Body of pancreas (tissue), 4 donors: ENCODE data around the gene FHOD3. TPM values are rescaled to one million over a fixed set of nuclear protein-coding genes. Genes with fewer than 3 reads are reported as not detected.

Source experiments
- ATAC-seq: fragments of 150-250 bp; one replicate; pipeline ENCODE4 v1.9.1; 2016
- DNase-seq, 4 donors: peaks; one replicate each; pipeline ENCODE4 v3.0.0-alpha.2; 2019
- H3K27ac ChIP-seq, 4 donors: fragments of 200-600 bp; sonication (generic); 1 replicate in 3 of 4; 2 replicates in 1 of 4; pipeline versions ENCODE4 v1.5.1 to v1.6.1; 2016 to 2019; ENCODE audit warnings: mild to moderate bottlenecking in 1 of 4, mixed read lengths in 1 of 4, moderate library complexity in 1 of 4
- H3K27me3 ChIP-seq, 2 donors: fragments of 200-600 bp; sonication (generic); one replicate each; pipeline ENCODE4 v1.6.0; 2016; ENCODE audit warnings: mild to moderate bottlenecking in 1 of 2
- H3K36me3 ChIP-seq, 2 donors: fragments of 200-600 bp; sonication (generic); replicated peaks in 1 of 2; 2 replicates each; pipeline ENCODE4 v1.5.1; 2016; ENCODE audit warnings: low read depth in 2 of 2; ENCODE audit not compliant: insufficient read depth in 1 of 2
- H3K4me1 ChIP-seq: fragments of 200-600 bp; sonication (generic); one replicate; pipeline ENCODE4 v1.6.0; 2016
- H3K4me3 ChIP-seq, 2 donors: fragments of 200-600 bp; sonication (generic); 1 replicate in 1 of 2; 2 replicates in 1 of 2; pipeline ENCODE4 v1.5.1; 2016 to 2019
- H3K9me3 ChIP-seq, 3 donors: fragments of 200-600 bp; sonication (generic); 1 replicate in 2 of 3; 2 replicates in 1 of 3; pipeline ENCODE4 v1.5.1; 2016
- POLR2A ChIP-seq, 3 donors: fragments of 450-650 bp; IDR thresholded peaks; one replicate each; pipeline ENCODE4 v1.6.1; 2016; ENCODE audit warnings: antibody characterized with exemption in 3 of 3, mild to moderate bottlenecking in 2 of 3
- WGBS, 2 donors: methylation state at CpG; one replicate each; pipeline ENCODE4 v1.1.5; 2017; 5-methylcytosine and 5-hydroxymethylcytosine counted together
- intact Hi-C: fragments of 100-400 bp; cut with DNase I; formaldehyde crosslinking; loops from one replicate; pipeline ENCODE4 v1.15.1; 2023
- total RNA-seq, 2 donors: library from RNA; depleted of rRNA; stranded (reverse); fragments of >200 nt; gene quantifications; one replicate each; pipeline ENCODE4 v1.1.0, GENCODE V29; 2016
- TF ChIP-seq, protein P1 (sequence below), 7 experiments: fragments of 450-650 bp in 4 of 7; fragments of 200-600 bp in 3 of 7; sonication (generic) in 3 of 7; IDR thresholded peaks; one replicate each; pipeline ENCODE4 v1.5.1; 2016 to 2019; ENCODE audit warnings: antibody characterized with exemption in 7 of 7

The FHOD3 gene
- total RNA-seq, 2 donors from 2014 or later, result 0.52 to 2.0 TPM

DNA sequence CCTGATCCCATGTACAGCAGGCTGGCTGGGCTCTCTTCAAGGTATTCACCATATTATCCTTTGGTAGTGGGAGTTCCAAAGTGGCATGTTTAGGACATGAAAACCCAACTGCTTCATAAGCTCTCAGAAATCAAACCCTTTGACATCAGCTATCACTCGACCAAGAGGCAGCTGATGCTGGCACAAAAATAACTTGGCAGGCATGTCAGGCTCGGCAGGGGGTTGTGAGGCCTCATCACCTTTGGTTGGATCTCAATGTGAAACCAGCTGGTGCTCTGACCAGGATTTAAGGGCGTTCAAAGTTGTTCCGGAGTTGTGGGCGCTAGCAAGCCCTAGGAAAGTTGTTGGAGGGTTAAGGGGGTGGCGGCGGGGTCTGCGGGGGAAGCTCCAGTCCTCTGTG is 171.9 kb downstream of the FHOD3 start:
- peaks cover 46% of the 10 kb centered on the region for H3K4me1 ChIP-seq
- H3K27ac ChIP-seq, result no peak overlapping the region
- TF ChIP-seq POLR2A (IDR thresholded peaks at IDR 0.05), result no peak
- TF ChIP-seq, protein P1, sequence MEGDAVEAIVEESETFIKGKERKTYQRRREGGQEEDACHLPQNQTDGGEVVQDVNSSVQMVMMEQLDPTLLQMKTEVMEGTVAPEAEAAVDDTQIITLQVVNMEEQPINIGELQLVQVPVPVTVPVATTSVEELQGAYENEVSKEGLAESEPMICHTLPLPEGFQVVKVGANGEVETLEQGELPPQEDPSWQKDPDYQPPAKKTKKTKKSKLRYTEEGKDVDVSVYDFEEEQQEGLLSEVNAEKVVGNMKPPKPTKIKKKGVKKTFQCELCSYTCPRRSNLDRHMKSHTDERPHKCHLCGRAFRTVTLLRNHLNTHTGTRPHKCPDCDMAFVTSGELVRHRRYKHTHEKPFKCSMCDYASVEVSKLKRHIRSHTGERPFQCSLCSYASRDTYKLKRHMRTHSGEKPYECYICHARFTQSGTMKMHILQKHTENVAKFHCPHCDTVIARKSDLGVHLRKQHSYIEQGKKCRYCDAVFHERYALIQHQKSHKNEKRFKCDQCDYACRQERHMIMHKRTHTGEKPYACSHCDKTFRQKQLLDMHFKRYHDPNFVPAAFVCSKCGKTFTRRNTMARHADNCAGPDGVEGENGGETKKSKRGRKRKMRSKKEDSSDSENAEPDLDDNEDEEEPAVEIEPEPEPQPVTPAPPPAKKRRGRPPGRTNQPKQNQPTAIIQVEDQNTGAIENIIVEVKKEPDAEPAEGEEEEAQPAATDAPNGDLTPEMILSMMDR (IDR thresholded peaks at IDR 0.05), result no peak
- no peak overlapping the region for H3K4me3 ChIP-seq
- no peaks in the 10 kb centered on the region for H3K9me3 ChIP-seq
- intact Hi-C loops, result no loop called here
- DNase-seq, result no peak
- WGBS, 2 donors, result 73 to 79% methylated on average over 8 of the region's 8 CpGs
- no peak for ATAC-seq
- no peaks in the 10 kb centered on the region for H3K27me3 ChIP-seq
- H3K36me3 ChIP-seq, result no peaks in the 10 kb centered on the region

DNA sequence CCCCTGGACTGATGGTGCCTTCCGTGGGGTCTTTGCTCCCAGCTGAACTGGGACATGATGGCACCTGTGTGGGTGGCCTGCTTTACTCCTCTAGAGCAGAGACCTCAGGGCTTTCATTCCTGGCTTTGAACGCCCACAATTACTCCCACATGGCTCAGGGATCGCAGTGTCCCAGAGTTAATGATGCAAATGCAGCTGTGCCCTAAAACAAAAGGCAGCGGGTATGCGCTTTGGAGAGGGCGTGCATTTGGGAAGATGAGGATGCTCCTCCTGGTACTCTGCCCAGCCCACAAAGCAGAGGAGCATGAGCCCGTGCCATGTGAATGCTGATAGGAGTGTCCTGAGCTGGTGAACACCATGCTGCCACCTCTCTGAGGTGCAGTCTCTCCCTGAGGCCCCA is 173.4 kb downstream of the FHOD3 start:
- WGBS, 2 donors, result 90 to 100% methylated on average over 7 of the region's 7 CpGs
- intact Hi-C loops, result no loop called here
- Histone ChIP-seq H3K27ac (no peak overlapping the region), H3K36me3 (no peaks in the 10 kb centered on the region), H3K4me3 (no peak overlapping the region), H3K27me3 (no peaks in the 10 kb centered on the region), H3K4me1 (peaks cover 38% of the 10 kb centered on the region), H3K9me3 (no peaks in the 10 kb centered on the region)
- no peak for DNase-seq
- TF ChIP-seq, protein P1 (IDR thresholded peaks at IDR 0.05), result no peak
- no peak for TF ChIP-seq POLR2A (IDR thresholded peaks at IDR 0.05)
- no peak for ATAC-seq

DNA sequence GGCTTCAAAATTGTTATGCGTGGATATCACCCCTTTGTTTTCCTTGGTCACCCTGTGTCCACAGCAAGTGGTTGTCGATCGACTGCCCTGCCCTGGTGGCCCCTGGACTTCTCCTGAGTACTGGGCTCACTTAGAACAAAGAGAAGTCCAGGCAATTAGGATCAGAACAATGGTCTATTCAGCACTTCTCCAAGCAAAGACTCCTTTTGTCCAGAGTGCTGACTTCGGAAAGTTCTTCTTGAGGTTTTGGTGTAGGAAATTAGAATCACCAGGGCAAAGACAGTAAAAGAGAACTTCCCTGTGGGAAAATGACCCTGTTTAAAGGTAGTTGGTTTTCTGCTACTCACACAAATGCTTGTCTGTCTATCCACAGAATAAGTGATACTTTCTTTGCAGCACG is 173.9 kb downstream of the FHOD3 start:
- ATAC-seq (no peak), DNase-seq (no peak)
- peaks cover 33% of the 10 kb centered on the region for H3K4me1 ChIP-seq
- intact Hi-C loops, result no loop called here
- H3K9me3 ChIP-seq, result no peaks in the 10 kb centered on the region
- H3K27me3 ChIP-seq, result no peaks in the 10 kb centered on the region
- no peak overlapping the region for H3K27ac ChIP-seq
- H3K4me3 ChIP-seq, result no peak overlapping the region
- 79 to 84% methylated on average over 5 of the region's 5 CpGs for WGBS, 2 donors
- no peak for TF ChIP-seq POLR2A (IDR thresholded peaks at IDR 0.05)
- TF ChIP-seq, protein P1 (IDR thresholded peaks at IDR 0.05), result no peak
- H3K36me3 ChIP-seq, result no peaks in the 10 kb centered on the region

DNA sequence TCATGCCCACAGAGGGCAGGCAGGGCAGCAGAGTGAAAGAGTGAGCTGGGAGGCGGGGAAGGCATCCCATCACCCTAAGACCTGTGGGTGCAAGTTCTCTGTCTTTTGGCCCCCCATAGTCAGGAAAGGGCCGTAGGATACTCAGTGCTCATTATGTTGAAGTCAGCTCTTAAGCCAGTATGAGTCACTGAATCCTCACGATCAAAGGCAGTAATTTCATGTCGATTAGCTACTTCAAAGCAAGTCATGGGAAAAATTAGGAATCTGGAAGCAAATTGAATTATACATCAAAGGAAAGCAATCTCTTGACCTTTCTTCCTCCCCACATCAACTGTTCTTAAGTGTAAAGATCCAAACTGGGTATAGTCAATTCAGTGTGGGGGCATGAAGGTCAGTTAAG is 178.9 kb downstream of the FHOD3 start:
- intact Hi-C loops, result no loop called here
- Histone ChIP-seq H3K27me3 (no peaks in the 10 kb centered on the region), H3K36me3 (no peaks in the 10 kb centered on the region), H3K4me3 (no peak overlapping the region), H3K4me1 (no peaks in the 10 kb centered on the region), H3K27ac (no peak overlapping the region), H3K9me3 (no peaks in the 10 kb centered on the region)
- TF ChIP-seq, protein P1 (IDR thresholded peaks at IDR 0.05), result no peak
- TF ChIP-seq POLR2A (IDR thresholded peaks at IDR 0.05), result no peak
- no peak for DNase-seq
- no peak for ATAC-seq
- 83 to 94% methylated on average over 4 of the region's 4 CpGs for WGBS, 2 donors

DNA sequence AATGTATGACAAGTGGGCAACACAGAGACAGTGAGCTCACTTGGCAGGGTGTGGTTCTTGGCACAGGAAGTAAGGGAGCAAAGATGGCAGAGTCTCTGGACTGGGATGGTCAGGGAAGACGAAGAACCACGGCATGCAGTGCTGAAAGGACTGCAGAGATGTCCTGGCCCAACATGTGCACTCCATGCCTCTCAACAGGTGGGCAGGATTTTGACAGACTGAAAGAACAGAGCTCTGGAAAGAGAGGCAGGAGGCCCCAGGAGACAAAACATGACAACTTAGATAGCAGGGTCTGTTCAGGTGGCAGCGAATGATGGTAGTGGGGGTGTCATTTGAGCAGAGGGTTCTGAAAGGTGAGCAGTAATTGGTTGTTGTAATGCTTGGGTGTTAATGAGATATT is 180.3 kb downstream of the FHOD3 start:
- intact Hi-C loops, result no loop called here
- DNase-seq (no peak), ATAC-seq (no peak)
- Histone ChIP-seq H3K4me1 (no peaks in the 10 kb centered on the region), H3K27ac (no peak overlapping the region), H3K27me3 (no peaks in the 10 kb centered on the region), H3K36me3 (no peaks in the 10 kb centered on the region), H3K4me3 (no peak overlapping the region), H3K9me3 (no peaks in the 10 kb centered on the region)
- TF ChIP-seq, protein P1 (IDR thresholded peaks at IDR 0.05), result no peak
- no peak for TF ChIP-seq POLR2A (IDR thresholded peaks at IDR 0.05)
- WGBS, 2 donors, result 91% methylated on average over 3 of the region's 3 CpGs
